HG02938 (cell line): ENCODE data around the gene TKT.
"Not testable (repeated sequence)": the region's sequence is repeated elsewhere in the genome, so short reads cannot be mapped to it uniquely, and the experiment has no call there.

Source experiments
- ATAC-seq: cut with Tn5 transposase; IDR thresholded peaks from one replicate; pipeline ENCODE4 v1.9.1; 2021; ENCODE audit warnings: mild to moderate bottlenecking, moderate library complexity; ENCODE audit not compliant: unreplicated experiment

TKT gene

DNA sequence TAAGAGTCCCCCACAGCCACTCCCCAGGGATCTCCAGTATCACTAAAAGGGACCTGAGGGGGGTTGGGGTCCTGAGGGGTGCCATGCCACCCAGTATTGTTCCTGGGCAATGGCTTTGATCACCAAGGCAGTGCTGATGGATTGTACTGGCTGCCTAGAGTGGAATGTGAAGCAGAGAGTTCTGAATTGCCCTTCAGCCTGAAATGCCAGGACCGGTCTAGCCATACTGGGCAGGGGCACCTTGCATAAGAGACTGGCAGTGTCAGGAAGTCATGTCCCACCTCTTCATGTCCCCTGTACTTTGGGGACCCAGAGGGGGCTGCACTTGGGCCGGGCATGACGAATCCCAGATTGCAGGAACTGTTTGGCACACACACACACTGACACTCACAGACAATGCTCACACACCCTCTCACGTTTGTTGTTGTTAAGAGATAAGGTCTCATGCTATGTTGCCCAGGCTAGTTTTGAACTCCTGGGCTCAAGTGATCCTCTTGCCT lies 4.5 kb upstream of the TKT start:
- ATAC-seq: no peak

DNA sequence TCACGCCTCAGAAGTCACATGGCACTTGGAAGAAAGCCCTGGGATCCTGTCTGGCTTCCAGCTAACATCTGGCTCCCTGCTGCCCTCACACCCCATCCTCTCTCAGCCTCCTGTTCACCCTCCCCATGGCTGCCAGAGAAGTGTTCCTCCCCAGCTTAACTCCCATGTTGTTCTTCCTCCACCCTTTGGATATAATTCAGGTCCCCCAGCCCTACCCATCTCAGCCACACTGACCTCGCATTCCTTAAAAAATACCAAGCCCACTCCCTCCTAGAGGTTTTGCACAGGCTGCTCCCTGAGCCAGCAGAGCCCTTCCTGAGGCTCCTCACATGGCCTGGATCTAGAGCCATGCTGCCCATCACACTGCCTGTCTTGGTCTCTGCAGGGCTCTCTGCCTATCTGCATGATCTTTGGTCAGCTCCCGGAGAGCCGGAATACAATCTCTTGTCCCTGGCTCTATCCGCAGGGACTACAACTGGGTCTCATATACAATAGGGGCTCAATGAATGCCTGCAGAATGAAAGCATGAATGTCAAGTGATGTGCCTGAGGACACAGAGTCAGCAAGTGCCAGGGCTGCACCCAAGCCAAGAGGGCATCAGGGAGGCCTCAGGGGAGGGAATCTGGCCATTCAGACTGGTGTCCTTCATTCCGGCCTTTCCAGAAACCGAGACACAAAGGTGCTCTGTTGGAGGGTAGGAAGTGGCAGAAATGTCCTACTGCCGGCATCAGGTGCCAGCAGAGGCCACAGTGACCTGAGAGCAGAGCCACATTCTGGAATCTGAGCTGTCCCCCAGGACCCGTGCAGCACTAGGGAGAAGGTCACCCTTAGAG lies 3.8 kb upstream of the TKT start:
- ATAC-seq: no peak

DNA sequence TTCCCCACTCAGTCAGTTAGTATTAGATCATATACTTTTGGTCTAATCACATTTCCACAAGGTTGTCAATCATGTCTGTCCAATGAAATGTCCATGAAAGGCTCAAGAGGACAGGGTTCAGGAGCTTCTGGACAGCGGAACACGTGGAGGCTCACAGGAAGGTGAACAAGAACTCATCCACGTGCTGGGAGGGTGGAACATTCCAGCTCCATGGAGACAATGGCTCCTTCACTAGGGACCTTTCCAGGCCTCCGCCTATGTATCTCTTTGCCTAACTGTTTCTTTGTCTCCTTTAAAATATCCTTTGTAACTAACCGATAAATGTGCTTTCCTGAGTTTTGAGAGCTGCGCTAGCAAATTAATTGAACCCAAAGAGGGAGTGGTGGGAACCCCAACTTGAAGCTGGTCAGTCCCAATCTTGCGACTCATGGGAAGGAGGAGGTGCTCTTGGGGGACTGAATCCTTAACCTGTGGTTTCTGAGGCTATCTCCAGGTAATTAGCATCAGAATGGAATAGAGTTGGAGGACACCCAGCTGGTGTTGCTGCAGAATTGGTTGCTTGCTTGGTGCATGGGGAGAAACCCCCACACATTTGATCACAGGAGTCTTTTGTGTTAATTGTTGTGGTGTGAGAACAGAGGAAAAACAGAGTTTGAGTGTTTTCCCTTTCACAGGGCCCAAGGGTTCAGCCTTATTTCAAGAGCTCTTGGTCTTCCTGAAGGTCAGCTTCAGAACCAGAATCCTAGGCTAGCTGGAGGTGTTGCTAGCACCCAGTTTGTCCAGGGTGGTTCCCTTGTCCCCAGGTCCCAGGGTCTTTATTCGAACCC lies 3.0 kb upstream of the TKT start:
- no peak for ATAC-seq

DNA sequence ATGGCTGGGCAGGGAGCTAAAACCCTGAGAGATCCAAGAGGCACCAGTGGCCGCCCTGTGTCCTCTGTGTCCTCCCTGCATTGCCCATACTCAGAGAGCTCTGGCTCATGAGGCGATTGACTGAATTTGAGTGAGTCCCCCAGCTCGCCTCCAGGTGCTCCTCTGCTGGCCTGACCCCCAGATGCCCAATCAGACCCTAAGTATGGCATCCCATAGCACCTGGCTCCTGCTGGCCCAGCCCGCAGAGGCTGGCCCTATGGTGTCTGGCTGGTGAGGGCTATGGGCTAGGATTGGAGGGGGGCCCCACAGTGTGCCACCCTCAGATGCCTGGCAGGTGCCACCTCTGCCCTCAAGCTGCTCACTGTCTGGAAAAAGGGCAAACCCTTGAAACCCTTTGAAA lies 1.6 kb upstream of the TKT start:
- ATAC-seq: no peak

DNA sequence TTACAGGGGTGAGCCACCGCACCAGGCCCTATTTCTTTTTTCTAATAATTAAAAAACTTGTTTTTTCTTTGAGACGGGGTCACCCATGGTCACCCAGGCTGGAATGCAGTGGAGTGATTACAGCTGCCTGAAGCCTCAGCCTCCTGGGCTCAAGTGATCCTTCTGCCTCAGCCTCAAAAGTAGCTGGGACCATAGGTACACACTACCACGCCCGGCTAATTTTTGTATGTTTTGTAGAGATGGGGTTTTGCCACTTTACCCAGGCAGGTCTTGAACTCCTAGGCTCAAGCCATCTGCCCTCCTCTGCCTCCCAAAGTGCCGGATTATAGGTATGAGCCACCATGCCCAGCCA lies 858 bp upstream of the TKT start:
- no peak for ATAC-seq

DNA sequence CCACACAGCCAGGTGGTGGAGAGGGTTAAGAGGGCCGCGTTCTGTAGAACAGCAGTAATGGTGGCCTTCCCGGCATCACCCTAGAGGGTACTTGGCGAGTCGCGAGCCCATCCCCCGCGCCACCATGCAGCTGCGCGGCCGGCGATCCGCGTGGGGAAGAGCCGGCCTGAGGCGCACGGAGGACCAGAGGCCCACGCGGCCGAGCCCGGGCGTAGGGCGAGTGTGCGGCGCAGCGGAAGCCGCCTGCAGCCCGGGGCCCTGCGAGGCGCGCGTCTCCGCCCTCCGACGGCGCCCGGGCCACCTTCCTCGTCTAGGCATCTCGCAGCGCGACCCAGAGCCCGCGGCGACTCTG lies 423 bp downstream of the TKT start:
- peak; percentile 35 for ATAC-seq

DNA sequence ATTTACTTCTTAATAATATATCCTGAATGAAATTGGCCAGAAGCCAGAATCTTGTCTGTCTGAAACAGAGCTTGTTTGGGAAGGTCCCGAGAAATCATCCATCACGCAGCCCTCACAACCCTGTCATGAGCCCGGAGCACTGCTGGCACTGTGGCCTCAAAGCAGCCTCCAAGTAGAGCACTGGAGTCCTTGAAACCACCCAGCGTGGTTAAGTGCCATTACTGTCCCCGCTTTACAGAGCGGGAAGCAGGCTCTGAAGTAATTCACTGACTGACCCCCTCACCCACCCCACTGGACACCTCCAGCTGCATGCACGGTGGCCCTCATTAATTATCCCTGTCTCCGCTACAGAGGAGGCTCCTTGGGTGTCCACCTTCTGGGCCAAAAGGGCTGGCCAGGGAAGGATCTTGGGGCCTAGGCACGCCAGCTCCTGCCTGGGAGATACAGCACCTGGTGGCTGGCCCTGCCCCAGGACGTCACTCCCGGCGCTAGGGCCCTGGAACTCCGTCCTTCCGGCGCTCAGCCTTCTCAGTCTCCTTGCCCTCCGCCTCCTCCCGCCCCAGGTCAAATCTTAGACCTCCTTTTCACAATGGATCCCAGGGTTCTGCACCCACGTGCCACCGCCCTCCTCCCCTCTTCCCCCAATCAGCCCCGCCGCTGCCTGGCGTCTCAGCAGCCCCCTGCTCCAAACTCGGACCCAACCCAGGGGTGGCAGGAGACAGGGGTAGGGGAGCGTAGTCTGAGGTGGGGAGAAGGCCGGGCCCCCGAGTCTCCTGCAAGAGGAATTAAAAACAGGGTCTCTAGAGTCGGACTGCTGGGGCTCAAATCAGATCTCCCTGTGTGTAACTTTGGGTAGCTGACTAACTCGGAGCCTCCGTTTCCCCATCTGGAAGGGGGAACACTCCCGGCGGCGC lies 1.1 kb downstream of the TKT start:
- ATAC-seq: peak; percentile 37

DNA sequence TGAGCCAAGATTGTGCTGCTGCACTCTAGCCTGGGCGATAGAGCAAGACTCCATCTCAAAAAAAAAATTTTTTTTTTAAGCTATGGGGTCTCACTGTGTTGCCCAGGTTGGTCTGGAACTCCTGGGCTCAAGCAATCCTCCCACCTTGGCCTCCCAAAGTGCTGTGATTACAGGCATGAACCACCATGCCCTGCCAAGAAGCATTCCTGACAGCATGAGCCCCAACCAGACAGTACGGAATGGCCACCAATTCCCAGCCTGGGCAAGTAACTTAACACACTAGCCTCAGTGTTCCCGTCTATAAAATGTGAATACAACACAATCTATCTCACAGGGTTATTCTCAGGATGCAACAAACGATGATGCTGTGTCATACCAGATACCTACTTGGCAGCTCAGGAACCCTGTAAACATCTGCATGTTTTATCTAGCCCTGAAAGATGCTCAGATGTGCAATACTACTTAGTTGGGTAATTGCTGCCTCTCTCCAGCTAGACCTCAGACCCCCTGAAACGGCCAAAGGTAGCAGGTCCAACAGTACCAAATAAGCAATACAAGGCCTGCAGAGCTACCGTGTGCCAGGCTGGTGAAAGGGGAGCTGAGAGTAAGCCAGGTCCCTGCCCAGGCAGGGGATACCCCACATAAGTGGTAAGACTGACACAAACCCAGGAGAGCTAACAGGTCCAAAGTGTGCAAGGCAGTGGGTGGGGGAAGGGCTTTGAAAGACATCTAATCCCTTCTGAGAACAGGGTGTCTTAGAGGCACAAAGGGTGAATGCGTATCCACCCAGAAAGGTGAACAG lies 1.9 kb downstream of the TKT start:
- no peak for ATAC-seq

DNA sequence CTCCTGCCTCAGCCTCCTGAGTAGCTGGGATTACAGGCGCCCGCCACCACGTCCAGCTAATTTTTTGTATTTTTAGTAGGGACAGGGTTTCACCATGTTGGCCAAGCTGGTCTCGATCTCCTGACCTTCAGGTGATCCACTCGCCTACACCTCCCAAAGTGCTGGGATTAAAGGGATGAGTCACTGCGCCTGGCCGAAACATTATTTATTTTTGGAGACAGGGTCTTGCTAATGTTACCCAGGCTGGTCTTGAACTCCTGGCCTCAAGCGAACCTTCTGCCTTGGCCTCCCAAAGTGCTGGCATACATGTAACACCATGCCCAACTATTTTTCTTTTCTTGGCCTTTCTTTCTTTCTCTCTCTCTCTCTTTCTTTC lies 2.9 kb downstream of the TKT start:
- not testable (repeated sequence) for ATAC-seq

DNA sequence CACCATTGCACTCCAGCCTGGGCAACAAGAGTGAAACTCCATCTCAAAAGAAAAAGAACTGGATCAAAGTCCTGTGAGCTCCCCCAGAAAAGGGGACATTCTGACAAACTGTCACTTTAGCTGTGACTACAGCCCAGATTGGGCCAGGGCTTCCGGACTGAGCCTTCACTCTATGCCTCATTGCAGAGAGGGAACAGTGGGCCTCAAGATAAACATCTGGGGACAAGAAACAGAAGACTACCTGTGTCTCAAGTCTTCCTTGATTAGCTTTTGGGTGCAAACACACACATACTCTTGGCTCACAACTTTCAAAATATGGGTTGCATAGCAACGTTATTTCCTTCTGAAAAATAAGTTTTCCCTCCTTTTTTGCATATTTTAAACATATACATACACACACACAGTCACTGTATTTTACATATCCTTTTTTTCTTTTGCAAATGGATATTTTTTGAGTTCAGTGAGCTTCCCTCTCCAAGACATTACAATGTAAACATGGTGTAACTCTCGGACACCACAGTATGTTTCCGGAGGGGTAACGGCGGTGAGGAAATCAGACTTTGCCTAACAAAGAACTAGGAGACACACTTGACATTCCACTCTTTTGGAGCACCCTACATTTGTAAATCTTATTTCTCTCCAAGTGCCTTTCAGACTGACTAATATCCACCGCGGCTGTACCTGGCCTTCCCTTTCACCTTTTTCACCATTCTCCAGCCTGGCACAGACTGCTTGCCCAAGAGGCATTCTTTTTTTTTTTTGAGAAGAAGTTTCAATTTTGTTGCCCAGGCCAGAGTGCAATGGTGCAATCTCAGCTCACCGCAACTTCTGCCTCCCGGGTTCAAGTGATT lies 3.5 kb downstream of the TKT start:
- no peak for ATAC-seq

DNA sequence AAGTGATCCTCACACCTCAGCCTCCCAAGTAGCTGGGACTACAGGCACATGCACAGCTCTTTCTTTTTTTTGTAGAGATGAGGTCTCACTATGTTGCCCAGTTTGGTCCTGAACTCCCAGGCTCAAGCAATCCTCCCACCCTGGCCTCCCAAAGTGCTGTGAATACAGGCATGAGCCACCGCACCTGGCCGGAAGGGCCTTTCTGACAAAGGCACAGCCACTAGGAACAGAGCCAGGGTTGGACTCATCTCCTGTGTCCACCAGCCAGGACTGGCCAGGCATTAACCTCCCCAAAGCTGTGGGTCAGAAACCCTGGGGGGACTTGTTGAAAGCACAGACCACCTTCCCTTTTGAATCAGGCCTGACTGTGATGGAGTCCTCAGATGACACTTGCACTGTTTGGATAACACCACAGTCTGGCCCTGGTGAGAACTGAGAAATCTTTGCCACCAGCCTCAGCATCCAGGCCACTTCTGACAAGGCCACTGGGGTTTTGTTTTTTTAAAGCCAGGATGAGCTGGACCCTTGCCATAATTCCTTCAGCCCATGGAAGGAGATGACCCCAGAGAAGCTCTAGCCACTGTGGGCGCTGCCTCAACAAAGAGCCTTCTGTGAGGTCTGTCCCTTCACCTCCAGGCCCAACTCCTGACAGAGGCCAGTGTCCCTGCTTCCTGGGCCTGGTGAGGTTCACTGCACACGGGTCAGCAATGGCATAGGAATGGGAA lies 4.8 kb downstream of the TKT start:
- ATAC-seq: no peak

DNA sequence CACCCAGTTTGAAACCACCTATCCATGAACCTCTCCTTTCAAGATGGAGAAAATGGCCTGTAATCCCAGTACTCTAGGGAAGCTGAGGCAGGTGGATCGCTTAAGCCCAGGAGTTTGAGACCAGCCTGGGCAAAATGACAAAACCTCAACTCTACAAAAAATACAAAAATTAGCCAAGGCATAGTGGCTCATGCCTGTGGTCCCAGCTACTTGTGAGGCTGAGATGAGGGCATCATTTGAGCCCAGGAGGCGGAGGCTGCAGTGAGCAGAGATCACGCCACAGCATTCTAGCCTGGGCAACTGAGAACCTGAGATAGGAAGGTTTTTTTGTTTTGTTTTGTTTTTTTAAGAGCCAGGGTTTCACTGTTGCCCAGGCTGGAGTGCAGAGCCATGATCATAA lies 5.4 kb downstream of the TKT start:
- ATAC-seq: no peak

DNA sequence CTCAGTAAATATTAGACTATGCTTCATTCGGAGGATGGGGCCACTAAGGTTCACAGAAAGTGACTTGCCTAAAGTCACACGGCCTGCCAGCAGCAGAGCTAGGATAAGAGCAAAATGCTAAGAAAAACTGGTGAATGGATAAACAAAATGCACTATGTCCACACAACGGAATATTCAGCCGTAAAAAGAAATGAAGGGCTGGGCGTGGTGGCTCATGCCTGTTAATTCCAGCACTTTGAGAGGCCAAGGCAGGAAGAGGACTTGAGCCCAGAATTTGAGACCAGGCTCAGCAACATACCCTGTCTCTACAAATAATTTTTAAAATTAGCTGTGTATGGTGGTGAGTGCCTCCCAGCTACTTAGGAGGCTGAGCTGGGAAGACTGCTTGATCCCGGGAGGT lies 7.7 kb downstream of the TKT start:
- no peak for ATAC-seq

DNA sequence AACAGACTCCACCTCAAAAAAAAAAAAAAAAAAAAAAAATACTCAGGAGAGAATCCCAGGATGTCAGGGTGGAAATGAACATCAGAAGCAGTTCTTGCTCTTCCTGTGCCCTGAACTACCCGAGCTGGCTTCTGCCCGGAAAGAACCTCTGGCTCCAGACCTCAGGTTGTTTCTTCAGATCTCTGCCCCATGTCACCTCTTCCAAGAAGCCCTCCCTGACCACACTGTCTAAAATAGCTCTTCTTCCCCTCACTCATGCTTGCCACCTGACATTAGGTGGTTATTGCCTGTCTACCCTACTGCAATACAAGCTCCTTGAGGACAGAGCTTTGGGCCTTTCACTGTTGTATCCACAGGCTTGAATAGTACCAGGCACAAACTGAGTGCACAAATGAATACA lies 8.2 kb downstream of the TKT start:
- ATAC-seq: no peak

DNA sequence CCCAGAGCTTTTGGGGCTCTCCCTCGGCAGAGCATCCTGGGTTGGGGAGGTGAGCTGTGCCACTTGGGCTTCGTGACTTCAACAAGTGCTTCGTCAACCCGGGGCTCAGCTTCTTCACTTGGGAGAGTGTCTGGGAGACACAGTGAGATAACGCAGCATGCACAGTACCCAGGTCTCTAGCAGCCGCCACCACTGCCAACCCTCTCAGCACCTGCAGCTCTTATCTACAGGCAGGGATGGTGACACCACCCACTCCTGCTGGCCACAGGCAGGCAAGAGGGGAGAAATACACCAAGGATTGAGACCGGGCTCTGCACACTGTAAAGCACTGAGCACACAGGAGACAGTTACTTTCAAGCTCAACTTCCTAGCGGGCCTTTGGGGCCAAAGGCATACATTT lies 11.6 kb downstream of the TKT start:
- no peak for ATAC-seq

DNA sequence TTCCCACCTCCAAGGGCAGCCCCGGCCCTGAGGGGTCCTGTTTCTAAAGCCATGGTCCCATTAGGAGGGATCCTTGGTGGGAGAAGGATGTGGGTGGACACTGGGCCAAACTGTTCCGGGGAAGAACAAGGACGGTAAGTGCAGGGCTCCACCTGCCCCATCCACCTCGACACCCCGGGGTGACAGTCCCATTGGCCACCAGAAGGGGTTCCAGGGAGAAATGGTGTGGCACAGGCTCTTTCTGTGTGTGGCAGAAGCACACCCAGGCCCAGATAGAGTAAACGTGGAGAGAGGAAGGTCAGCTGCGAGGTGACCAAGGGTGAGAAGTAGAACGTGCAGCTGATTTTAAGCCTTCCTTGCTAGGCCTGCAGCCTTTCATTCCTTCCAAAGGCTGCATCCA lies 12.0 kb downstream of the TKT start:
- no peak for ATAC-seq

DNA sequence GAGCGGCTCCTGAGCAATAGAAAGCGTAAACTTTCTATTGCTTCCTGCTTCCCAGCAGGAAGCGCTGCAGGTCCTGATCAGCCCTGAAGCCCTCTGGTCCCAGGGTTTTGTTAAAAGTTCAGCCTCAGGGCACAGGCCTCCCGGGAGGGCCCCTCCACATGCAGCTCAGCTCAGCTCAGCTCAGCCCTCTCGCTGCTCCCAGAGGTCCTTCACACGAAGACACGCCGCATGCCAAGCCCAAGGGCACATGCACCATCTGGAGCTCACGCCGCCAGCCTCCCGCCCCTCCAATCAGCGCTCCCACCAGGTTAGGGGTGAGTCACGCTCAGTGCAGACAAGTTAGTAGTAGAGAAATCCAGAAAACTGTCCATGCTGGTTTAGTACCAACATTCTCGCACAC lies 12.7 kb downstream of the TKT start:
- ATAC-seq: no peak

DNA sequence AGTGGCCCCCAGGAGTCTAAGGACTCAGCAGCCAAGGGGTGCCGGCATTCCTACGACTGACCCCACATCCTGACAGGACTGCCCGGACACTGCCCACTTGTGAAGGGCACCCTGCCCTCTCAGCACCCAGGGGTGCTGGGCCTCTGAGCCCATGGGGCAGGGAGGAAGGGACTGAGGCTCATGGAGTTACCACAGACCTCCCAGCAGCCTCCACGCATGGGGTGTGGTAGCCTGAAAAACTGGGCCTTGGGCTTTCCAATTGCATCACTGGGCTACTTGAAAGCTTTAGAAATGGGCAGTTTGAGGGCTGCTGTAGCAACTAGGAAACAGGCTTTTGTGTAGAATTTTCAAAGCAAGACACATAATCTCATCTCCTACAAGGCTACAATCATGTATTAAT lies 13.2 kb downstream of the TKT start:
- no peak for ATAC-seq

DNA sequence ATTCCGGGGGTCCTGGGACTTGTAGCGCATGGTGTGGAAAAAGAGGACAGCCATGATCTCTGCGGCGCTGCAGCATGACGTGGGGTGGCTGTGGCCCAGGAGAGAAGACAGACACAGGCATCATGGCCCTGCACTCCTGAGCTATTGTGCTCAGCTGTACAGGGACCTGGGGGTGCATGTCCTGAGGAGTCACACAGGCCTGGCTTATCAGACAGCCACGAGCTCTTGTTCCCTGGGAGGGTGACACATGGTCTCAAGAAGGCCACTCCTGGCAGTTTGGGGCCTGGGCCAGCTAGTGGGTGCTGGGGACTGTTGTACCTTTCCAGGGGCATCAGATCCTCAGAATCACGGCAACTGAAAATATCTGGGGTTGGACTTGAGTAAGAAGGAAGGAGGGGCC lies 13.7 kb downstream of the TKT start:
- ATAC-seq: no peak
